SK-N-SH (cell line): ENCODE results near the gene CTBP2. TPM values are rescaled to one million over a fixed set of nuclear protein-coding genes. Genes with fewer than 3 reads are reported as not detected.
A peak's percentile ranks its signal among the peaks of the same experiment; 100 is the strongest.

Source experiments
- CTCF ChIA-PET: fragments of 300-600, 350-600 bp; formaldehyde crosslinking; extraction: SDS; loops from one replicate; lab custom pipeline; 2021; lab: Yijun Ruan, JAX
- POLR2A ChIA-PET: fragments of 350-600 bp; sonication (Branson Sonifier 250); formaldehyde crosslinking; extraction: SDS; loops from one replicate; lab custom pipeline; 2020; ENCODE audit warnings: antibody characterized with exemption, inconsistent platforms; lab: Yijun Ruan, JAX
- DNase-seq: peaks from one replicate; pipeline ENCODE4 v3.0.0; 2012
- H2AFZ ChIP-seq: fragments of 200-600 bp; sonication (generic); 2 replicates; pipeline ENCODE4 v1.8.1; 2016; ENCODE audit warnings: antibody characterized with exemption, mild to moderate bottlenecking, low read depth
- H3F3A ChIP-seq: fragments of 200-600 bp; sonication (generic); replicated peaks from 2 replicates; pipeline ENCODE3; 2016; ENCODE audit warnings: antibody characterized with exemption, mild to moderate bottlenecking; ENCODE audit not compliant: insufficient read depth
- H3K27ac ChIP-seq, 2 experiments: fragments of 200-500 bp in 1 of 2; fragments of 200-600 bp in 1 of 2; sonication (Bioruptor generic) in 1 of 2; sonication (generic), shearing (Covaris generic) in 1 of 2; 2 replicates each; pipeline versions ENCODE4 v1.5.1 to v1.6.1; 2014 to 2016; ENCODE audit warnings: low read depth in 2 of 2, inconsistent platforms in 1 of 2, low read length in 1 of 2, mild to moderate bottlenecking in 1 of 2, mixed read lengths in 1 of 2
- H3K27me3 ChIP-seq: fragments of 200-600 bp; sonication (generic), shearing (Covaris generic); 2 replicates; pipeline ENCODE4 v1.6.1; 2016; ENCODE audit warnings: mixed run types; ENCODE audit not compliant: insufficient read depth
- H3K36me3 ChIP-seq, 2 experiments: fragments of 200-500 bp in 1 of 2; fragments of 200-600 bp in 1 of 2; sonication (Bioruptor generic) in 1 of 2; sonication (generic) in 1 of 2; replicated peaks in 1 of 2; 2 replicates each; pipeline versions ENCODE3 to v1.5.1; 2014 to 2016; ENCODE audit warnings: low read length in 1 of 2, mild to moderate bottlenecking in 1 of 2; ENCODE audit not compliant: insufficient read depth in 2 of 2, control insufficient read depth in 1 of 2
- H3K4me1 ChIP-seq, 2 experiments: fragments of 200-500 bp in 1 of 2; fragments of 200-600 bp in 1 of 2; sonication (Bioruptor generic) in 1 of 2; sonication (generic), shearing (Covaris generic) in 1 of 2; 2 replicates each; pipeline versions ENCODE4 v1.5.1 to v1.6.1; 2014 to 2016; ENCODE audit warnings: low read depth in 1 of 2, low read length in 1 of 2, mixed run types in 1 of 2; ENCODE audit not compliant: insufficient read depth in 2 of 2, control insufficient read depth in 1 of 2
- H3K4me2 ChIP-seq: fragments of 200-600 bp; sonication (generic), shearing (Covaris generic); 2 replicates; pipeline ENCODE4 v1.6.1; 2017; ENCODE audit warnings: mixed run types
- H3K4me3 ChIP-seq, 2 experiments: fragments of 200-500 bp in 1 of 2; fragments of 200-600 bp in 1 of 2; sonication (Bioruptor generic) in 1 of 2; sonication (generic), shearing (Covaris generic) in 1 of 2; 2 replicates each; pipeline versions ENCODE4 v1.5.1 to v1.8.1; 2014 to 2016; ENCODE audit warnings: low read depth in 2 of 2, inconsistent platforms in 1 of 2, low read length in 1 of 2, mild to moderate bottlenecking in 1 of 2, mixed read lengths in 1 of 2, moderate library complexity in 1 of 2
- H3K79me2 ChIP-seq: fragments of 200-600 bp; sonication (generic); 2 replicates; pipeline ENCODE4 v1.8.1; 2017; ENCODE audit warnings: mild to moderate bottlenecking; ENCODE audit not compliant: insufficient read depth
- H3K9ac ChIP-seq: fragments of 200-600 bp; sonication (generic); 2 replicates; pipeline ENCODE4 v1.6.1; 2017; ENCODE audit warnings: mixed run types
- H3K9me2 ChIP-seq: fragments of 200-600 bp; sonication (generic); 2 replicates; pipeline ENCODE4 v1.6.1; 2017; ENCODE audit warnings: mixed run types
- H3K9me3 ChIP-seq: fragments of 200-600 bp; sonication (generic); 2 replicates; pipeline ENCODE4 v1.6.1; 2017; ENCODE audit warnings: mixed run types, mild to moderate bottlenecking, moderate library complexity
- H4K20me1 ChIP-seq: fragments of 200-600 bp; sonication (generic); 2 replicates; pipeline ENCODE4 v1.6.1; 2017; ENCODE audit warnings: mild to moderate bottlenecking, mixed run types; ENCODE audit not compliant: insufficient read depth
- CHD2 ChIP-seq: fragments of 150-350 bp; IDR thresholded peaks from 2 replicates; pipeline ENCODE4 v1.6.1; 2018; ENCODE audit warnings: low read length; ENCODE audit not compliant: partially characterized antibody
- ELF1 ChIP-seq: IDR thresholded peaks from 2 replicates; pipeline ENCODE4 v1.4.0; 2012
- EP300 ChIP-seq, 2 experiments: IDR thresholded peaks; 2 replicates each; pipeline versions ENCODE4 v1.4.0 to v1.6.1; 2012; ENCODE audit warnings: borderline replicate concordance in 1 of 2, low read depth in 1 of 2, low read length in 1 of 2
- FOSL2 ChIP-seq: IDR thresholded peaks from 2 replicates; pipeline ENCODE4 v1.4.0; 2012; ENCODE audit warnings: low read depth, mild to moderate bottlenecking, moderate library complexity, borderline replicate concordance
- GATA2 ChIP-seq: sonication (generic); formaldehyde crosslinking; IDR thresholded peaks from 2 replicates; pipeline ENCODE4 v1.5.0; 2020; ENCODE audit warnings: mild to moderate bottlenecking, missing genetic modification reagents
- MXI1 ChIP-seq: IDR thresholded peaks from 2 replicates; pipeline ENCODE4 v1.6.1; 2012; ENCODE audit warnings: mild to moderate bottlenecking, low read depth, low read length, improper control_type of control experiment
- RXRA ChIP-seq: IDR thresholded peaks from 2 replicates; pipeline ENCODE4 v1.4.0; 2012; ENCODE audit warnings: low read depth, mild to moderate bottlenecking, borderline replicate concordance
- SMC3 ChIP-seq: IDR thresholded peaks from 2 replicates; pipeline ENCODE4 v1.6.1; 2012; ENCODE audit warnings: low read depth, low read length, improper control_type of control experiment
- TAF1 ChIP-seq: IDR thresholded peaks from 2 replicates; pipeline ENCODE4 v1.6.1; 2012; ENCODE audit warnings: low read depth, mild to moderate bottlenecking, low read length, moderate library complexity, borderline replicate concordance
- WGBS: methylation state at CpG from one replicate; pipeline ENCODE4 v1.1.6; 2017; ENCODE audit warnings: low lambda C conversion rate; 5-methylcytosine and 5-hydroxymethylcytosine counted together
- polyA plus RNA-seq, 3 experiments: library from polyadenylated mRNA; depleted of rRNA; stranded (reverse); fragments of >200 nt; gene quantifications; 2 replicates each; pipeline ENCODE4 v1.2.3, GENCODE V29; 2012
- TF ChIP-seq, protein P1 (sequence below): IDR thresholded peaks from 2 replicates; pipeline ENCODE4; 2012
- TF ChIP-seq, protein P2 (sequence below): IDR thresholded peaks from 2 replicates; pipeline ENCODE4 v1.4.0; 2012; ENCODE audit warnings: low read depth, borderline replicate concordance
- TF ChIP-seq, protein P3 (sequence below): fragments of 200-600 bp; sonication (generic); IDR thresholded peaks from 2 replicates; pipeline ENCODE4 v1.6.1; 2017; ENCODE audit warnings: antibody characterized with exemption, mild to moderate bottlenecking, moderate library complexity
- TF ChIP-seq, protein P4 (sequence below): fragments of 150-350 bp; IDR thresholded peaks from 2 replicates; pipeline ENCODE4 v1.6.1; 2017; ENCODE audit warnings: antibody characterized with exemption, low read length, low read depth, borderline replicate concordance
- TF ChIP-seq, protein P5 (sequence below): IDR thresholded peaks from 2 replicates; pipeline ENCODE4 v1.4.0; 2012; ENCODE audit warnings: low read depth

The CTBP2 gene
- polyA plus RNA-seq, 1 of the 3 experiments (the other 2 are of a cell fraction) = 69.7 TPM

DNA sequence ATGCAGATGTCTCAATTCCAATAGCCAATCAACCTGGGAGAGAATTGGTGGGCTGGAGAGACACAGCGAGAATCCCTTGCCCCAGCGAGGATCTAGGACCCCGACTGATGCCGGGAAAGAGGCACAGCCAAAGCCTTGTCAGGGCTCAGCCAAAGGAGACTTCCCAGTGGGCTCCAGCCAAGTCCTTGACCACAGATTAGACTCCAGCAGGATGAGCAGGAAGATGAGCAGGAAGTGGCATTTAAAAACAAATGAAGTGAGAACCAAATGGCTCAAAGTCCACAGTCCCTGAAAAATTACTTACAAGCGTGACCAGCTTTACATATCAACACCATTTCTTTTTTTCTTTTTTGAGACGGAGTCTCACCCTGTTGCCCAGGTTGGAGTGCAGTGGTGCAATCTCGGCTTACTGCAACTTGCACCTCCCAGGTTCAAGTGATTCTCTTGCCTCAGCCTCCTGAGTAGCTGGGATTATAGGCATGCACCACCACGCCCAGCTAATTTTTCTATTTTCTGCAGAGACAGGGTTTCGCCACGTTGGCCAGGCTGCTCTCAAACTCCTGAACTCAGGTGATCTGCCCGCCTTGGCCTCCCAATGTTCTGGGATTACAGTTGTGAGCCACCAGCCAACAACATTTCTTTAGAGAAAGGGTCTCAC is 40.2 kb downstream of the CTBP2 start (continued):
- TF ChIP-seq, protein P1, sequence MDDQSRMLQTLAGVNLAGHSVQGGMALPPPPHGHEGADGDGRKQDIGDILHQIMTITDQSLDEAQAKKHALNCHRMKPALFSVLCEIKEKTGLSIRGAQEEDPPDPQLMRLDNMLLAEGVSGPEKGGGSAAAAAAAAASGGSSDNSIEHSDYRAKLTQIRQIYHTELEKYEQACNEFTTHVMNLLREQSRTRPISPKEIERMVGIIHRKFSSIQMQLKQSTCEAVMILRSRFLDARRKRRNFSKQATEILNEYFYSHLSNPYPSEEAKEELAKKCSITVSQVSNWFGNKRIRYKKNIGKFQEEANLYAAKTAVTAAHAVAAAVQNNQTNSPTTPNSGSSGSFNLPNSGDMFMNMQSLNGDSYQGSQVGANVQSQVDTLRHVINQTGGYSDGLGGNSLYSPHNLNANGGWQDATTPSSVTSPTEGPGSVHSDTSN = no peak
- TF ChIP-seq FOSL2 = no peak
- TF ChIP-seq, all 33 proteins: peak for 0

DNA sequence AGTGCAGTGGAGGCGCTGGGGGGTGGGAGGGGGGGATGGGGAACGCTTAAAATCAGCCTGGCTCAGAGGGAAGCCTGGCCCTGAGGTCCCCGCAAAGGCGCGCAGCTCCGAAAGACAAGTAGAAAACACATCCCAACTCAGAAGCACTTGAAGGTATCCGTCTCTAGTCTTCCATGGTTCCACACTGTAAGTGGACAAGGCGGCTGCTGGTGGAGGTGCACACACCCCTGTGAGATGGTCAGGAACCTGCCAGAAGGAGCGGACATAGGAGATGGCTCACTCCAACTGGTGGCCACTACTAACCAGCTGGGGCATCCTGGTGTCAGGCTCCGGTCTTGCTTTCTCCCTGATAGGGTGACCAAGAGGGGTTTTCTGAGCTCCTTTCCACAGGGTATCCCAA is 41.7 kb downstream of the CTBP2 start:
- Histone ChIP-seq H3K79me2 (peaks cover 96% of the 10 kb centered on the region), H3K27me3 (no peaks in the 10 kb centered on the region), H3K9me2 (no peaks in the 10 kb centered on the region), H3F3A (no peaks in the 10 kb centered on the region), H3K4me3 (no peak overlapping the region), H3K36me3 (peaks cover 0 to 19% of the 10 kb centered on the region in 2 experiments)
- CTCF ChIA-PET = interaction anchor here (1.2 to 1.4 kb wide), 2 partner anchors 34 to 71 kb away, joined by 3 to 4 read pairs; no protein-coding TSS in a partner anchor
- no peak for TF ChIP-seq MXI1
- TF ChIP-seq, all 33 proteins: peak for 0
- DNase-seq = no peak
- no peak overlapping the region for H3K9ac ChIP-seq
- 95% methylated on average over 8 of the region's 10 CpGs for whole genome bisulfite sequencing
- H3K4me1 ChIP-seq = peaks cover 14 to 24% of the 10 kb centered on the region in 2 experiments
- H3K4me2 ChIP-seq = no peak overlapping the region
- no peaks in the 10 kb centered on the region for H3K9me3 ChIP-seq
- H4K20me1 ChIP-seq = peaks cover 96% of the 10 kb centered on the region
- H3K27ac ChIP-seq = no peak overlapping the region
- POLR2A ChIA-PET = no interaction called here
- H2AFZ ChIP-seq = no peak overlapping the region

DNA sequence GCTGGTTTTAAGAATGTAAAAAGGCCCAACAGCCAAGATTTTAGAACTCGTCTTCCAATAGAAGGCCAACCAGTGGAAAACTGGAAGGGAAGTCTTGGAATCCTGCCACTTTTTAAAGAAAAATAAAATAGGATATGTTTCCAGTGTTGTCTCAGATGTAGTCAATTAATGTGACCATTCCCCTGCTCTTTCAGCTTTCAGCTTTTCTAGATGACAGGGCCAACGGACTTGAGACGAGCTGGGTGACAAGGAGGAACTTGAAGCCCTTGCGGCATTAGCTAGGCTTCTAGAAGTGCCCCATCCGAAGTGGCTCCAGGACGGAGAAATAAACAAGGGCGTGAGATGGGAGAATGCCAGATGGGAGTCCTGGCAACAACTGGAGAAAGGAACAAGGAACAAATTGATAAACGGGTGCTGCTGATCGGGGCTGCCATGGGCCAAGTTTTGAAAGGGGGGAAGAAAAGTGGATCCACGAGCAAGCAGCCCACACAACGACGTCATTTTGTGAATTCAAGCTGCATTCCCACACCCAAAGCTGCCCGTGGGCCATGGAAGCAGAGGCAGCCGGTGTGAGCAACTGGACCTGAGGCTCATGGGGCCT is 42.3 kb downstream of the CTBP2 start:
- Histone ChIP-seq H3K4me1 (peaks cover 12 to 21% of the 10 kb centered on the region in 2 experiments), H3K9me3 (no peaks in the 10 kb centered on the region), H4K20me1 (peaks cover 96% of the 10 kb centered on the region), H3K9me2 (no peaks in the 10 kb centered on the region), H3K27ac (peak overlapping the region in 1 of 2 experiments; percentile 38; a peak in 2 of 4 replicates), H3K4me2 (no peak overlapping the region), H3K4me3 (no peak overlapping the region), H3K36me3 (peaks cover 0 to 19% of the 10 kb centered on the region in 2 experiments), H2AFZ (no peak overlapping the region), H3F3A (no peaks in the 10 kb centered on the region), H3K9ac (no peak overlapping the region), H3K79me2 (peaks cover 96% of the 10 kb centered on the region), H3K27me3 (no peaks in the 10 kb centered on the region)
- 90% methylated on average over 10 of the region's 14 CpGs for WGBS
- no peak for DNase-seq
- TF ChIP-seq GATA2 (CRISPR knock-in tag) (no peak), EP300 (IDR thresholded peaks at IDR 0.05; ENCODE audit: borderline replicate concordance in 1 of 2, low read depth in 1 of 2, low read length in 1 of 2) (no peak), SMC3 (no peak), CHD2 (no peak), ELF1 (no peak), FOSL2 (no peak), RXRA (no peak), TAF1 (no peak)
- TF ChIP-seq, protein P2, sequence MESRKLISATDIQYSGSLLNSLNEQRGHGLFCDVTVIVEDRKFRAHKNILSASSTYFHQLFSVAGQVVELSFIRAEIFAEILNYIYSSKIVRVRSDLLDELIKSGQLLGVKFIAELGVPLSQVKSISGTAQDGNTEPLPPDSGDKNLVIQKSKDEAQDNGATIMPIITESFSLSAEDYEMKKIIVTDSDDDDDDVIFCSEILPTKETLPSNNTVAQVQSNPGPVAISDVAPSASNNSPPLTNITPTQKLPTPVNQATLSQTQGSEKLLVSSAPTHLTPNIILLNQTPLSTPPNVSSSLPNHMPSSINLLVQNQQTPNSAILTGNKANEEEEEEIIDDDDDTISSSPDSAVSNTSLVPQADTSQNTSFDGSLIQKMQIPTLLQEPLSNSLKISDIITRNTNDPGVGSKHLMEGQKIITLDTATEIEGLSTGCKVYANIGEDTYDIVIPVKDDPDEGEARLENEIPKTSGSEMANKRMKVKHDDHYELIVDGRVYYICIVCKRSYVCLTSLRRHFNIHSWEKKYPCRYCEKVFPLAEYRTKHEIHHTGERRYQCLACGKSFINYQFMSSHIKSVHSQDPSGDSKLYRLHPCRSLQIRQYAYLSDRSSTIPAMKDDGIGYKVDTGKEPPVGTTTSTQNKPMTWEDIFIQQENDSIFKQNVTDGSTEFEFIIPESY = no peak
- TF ChIP-seq, protein P3, sequence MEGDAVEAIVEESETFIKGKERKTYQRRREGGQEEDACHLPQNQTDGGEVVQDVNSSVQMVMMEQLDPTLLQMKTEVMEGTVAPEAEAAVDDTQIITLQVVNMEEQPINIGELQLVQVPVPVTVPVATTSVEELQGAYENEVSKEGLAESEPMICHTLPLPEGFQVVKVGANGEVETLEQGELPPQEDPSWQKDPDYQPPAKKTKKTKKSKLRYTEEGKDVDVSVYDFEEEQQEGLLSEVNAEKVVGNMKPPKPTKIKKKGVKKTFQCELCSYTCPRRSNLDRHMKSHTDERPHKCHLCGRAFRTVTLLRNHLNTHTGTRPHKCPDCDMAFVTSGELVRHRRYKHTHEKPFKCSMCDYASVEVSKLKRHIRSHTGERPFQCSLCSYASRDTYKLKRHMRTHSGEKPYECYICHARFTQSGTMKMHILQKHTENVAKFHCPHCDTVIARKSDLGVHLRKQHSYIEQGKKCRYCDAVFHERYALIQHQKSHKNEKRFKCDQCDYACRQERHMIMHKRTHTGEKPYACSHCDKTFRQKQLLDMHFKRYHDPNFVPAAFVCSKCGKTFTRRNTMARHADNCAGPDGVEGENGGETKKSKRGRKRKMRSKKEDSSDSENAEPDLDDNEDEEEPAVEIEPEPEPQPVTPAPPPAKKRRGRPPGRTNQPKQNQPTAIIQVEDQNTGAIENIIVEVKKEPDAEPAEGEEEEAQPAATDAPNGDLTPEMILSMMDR = no peak
- TF ChIP-seq, protein P4, sequence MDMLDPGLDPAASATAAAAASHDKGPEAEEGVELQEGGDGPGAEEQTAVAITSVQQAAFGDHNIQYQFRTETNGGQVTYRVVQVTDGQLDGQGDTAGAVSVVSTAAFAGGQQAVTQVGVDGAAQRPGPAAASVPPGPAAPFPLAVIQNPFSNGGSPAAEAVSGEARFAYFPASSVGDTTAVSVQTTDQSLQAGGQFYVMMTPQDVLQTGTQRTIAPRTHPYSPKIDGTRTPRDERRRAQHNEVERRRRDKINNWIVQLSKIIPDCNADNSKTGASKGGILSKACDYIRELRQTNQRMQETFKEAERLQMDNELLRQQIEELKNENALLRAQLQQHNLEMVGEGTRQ = no peak
- TF ChIP-seq, protein P5, sequence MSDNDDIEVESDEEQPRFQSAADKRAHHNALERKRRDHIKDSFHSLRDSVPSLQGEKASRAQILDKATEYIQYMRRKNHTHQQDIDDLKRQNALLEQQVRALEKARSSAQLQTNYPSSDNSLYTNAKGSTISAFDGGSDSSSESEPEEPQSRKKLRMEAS = no peak
- ChIA-PET CTCF (interaction anchor here (1.2 to 1.4 kb wide), 3 partner anchors 14 to 70 kb away, joined by 3 to 4 read pairs (median 4); no protein-coding TSS in a partner anchor), POLR2A (no interaction called here)
